Measurements from ENCODE around the gene ATP7B. TPM values are rescaled to one million over a fixed set of nuclear protein-coding genes. Genes with fewer than 3 reads are reported as not detected.

ATP7B gene
- total RNA-seq, 1 donor from 2014 or later: 11.2 TPM

DNA sequence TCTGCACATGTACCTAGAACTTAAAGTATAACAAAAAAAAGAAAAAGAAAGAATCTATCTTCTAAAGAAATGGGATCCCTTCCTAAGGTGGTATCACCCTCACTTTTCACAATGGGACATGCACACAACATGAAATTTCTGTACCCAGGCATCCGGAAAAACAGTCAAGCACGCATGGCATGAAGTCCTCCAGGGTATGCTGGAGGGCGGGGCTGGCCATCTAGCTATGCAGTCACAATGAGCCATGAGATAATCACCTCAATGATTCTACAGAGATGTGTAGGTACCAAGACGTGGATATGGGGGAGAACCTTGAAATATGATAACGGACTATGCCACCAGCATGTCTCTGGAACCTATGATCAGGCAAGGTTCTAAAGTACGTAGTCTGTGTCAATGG lies 79.6 kb downstream of the ATP7B start:
- no peak for TF ChIP-seq CTCF (IDR thresholded peaks at IDR 0.05; ENCODE audit: insufficient read depth, low read length, poor library complexity, severe bottlenecking)

GRCh38 chr13:51929699-51930098 lies 81.6 kb downstream of the ATP7B start:
- no peaks in the 10 kb centered on the region for H3K36me3 ChIP-seq (ENCODE audit: control insufficient read depth, insufficient read depth, low read length)
- no peak for DNase-seq (ENCODE audit: low read depth)
- TF ChIP-seq CTCF (IDR thresholded peaks at IDR 0.05; ENCODE audit: insufficient read depth, low read length, poor library complexity, severe bottlenecking): no peak
- H3K27me3 ChIP-seq (ENCODE audit: control insufficient read depth, insufficient read depth, low read length): no peaks in the 10 kb centered on the region
- H3K4me3 ChIP-seq (ENCODE audit: low read depth, low read length): no peak overlapping the region

More for the DNA sequence above, 79.6 kb downstream of the ATP7B start:
- H3K36me3 ChIP-seq (ENCODE audit: control insufficient read depth, insufficient read depth, low read length): no peaks in the 10 kb centered on the region
- DNase-seq (ENCODE audit: low read depth): no peak
- H3K27me3 ChIP-seq (ENCODE audit: control insufficient read depth, insufficient read depth, low read length): no peaks in the 10 kb centered on the region
- no peak overlapping the region for H3K4me3 ChIP-seq (ENCODE audit: low read depth, low read length)

- DNase-seq (ENCODE audit: low read depth): peak; percentile 29
- no peak for TF ChIP-seq CTCF (IDR thresholded peaks at IDR 0.05; ENCODE audit: insufficient read depth, low read length, poor library complexity, severe bottlenecking)
- Histone ChIP-seq H3K27me3 (ENCODE audit: control insufficient read depth, insufficient read depth, low read length) (no peaks in the 10 kb centered on the region), H3K4me3 (ENCODE audit: low read depth, low read length) (no peak overlapping the region), H3K36me3 (ENCODE audit: control insufficient read depth, insufficient read depth, low read length) (no peaks in the 10 kb centered on the region)
Measured at GRCh38 chr13:51928231-51928630, 83.0 kb downstream of the ATP7B start.

GRCh38 chr13:51927129-51927528 lies 84.1 kb downstream of the ATP7B start:
- H3K4me3 ChIP-seq (ENCODE audit: low read depth, low read length): no peak overlapping the region
- no peak for DNase-seq (ENCODE audit: low read depth)
- no peak for TF ChIP-seq CTCF (IDR thresholded peaks at IDR 0.05; ENCODE audit: insufficient read depth, low read length, poor library complexity, severe bottlenecking)
- H3K36me3 ChIP-seq (ENCODE audit: control insufficient read depth, insufficient read depth, low read length): no peaks in the 10 kb centered on the region
- H3K27me3 ChIP-seq (ENCODE audit: control insufficient read depth, insufficient read depth, low read length): no peaks in the 10 kb centered on the region

DNA sequence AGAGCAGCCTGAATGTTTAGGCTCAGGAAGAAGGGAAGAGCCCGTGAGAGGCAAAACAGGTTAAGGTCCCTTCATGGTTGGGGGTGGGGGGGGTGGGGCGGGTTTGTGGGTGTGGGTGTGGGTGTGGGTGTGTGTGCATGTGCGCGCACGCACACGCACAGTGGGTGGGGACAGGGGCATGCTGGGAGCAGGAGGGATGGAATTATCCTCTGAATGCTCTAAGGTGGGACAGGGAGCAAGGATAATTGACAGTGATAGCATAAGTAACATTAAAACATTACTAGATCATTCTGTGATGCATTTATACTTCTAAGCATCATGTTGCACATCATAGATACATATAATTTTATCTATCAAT lies 84.7 kb downstream of the ATP7B start:
- TF ChIP-seq CTCF (IDR thresholded peaks at IDR 0.05; ENCODE audit: insufficient read depth, low read length, poor library complexity, severe bottlenecking): no peak
- H3K4me3 ChIP-seq (ENCODE audit: low read depth, low read length): no peak overlapping the region
- DNase-seq (ENCODE audit: low read depth): no peak
- no peaks in the 10 kb centered on the region for H3K27me3 ChIP-seq (ENCODE audit: control insufficient read depth, insufficient read depth, low read length)
- H3K36me3 ChIP-seq (ENCODE audit: control insufficient read depth, insufficient read depth, low read length): no peaks in the 10 kb centered on the region

DNA sequence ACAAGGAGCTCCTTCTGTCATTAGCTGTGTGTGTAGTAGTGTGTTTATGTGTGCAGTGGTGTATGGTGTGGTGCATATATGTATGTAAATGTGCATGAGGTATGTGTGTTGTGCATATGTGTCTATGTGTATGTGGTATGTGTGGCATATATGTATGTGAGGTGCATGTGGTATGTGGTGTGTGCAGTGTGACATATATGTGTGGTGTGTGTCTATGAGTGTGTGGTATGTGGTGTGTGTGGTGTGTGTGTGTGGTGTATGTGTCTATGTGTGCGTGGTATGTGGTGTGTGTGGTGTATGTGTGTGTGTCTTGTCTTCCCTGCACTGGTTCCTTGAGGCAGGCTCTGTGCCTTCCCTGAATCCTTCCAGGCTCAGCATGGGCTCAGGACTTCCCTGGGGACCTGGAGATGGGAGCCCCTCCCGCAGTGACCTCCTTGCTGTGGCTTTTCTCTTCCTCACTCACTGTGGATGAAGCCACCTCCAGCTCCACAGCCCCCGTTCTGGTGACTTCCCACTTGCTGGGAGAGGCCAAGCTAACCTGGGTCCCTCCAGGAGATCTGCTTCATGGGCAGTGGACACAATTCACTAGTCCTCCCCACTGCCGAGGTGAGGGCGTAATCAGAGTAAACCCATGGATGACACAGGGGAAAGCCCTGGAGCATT lies 85.3 kb downstream of the ATP7B start:
- no peak for DNase-seq (ENCODE audit: low read depth)
- Histone ChIP-seq H3K4me3 (ENCODE audit: low read depth, low read length) (no peak overlapping the region), H3K27me3 (ENCODE audit: control insufficient read depth, insufficient read depth, low read length) (no peaks in the 10 kb centered on the region), H3K36me3 (ENCODE audit: control insufficient read depth, insufficient read depth, low read length) (no peaks in the 10 kb centered on the region)
- no peak for TF ChIP-seq CTCF (IDR thresholded peaks at IDR 0.05; ENCODE audit: insufficient read depth, low read length, poor library complexity, severe bottlenecking)

Measured in kidney epithelial cell (primary cell).